Stimulated activated CD8-positive, alpha-beta memory T cell treated with anti-CD3 and anti-CD28 coated beads, Interleukin-4, amount 100 ng/mL, for 48 hours (primary cell): ENCODE results near the gene ASTN1.

Experiments used
- DNase-seq: peaks from one replicate; pipeline ENCODE4 v3.0.0-alpha.2; 2020

The ASTN1 gene

GRCh38 chr1:177024623-177025022, 139.9 kb downstream of the ASTN1 start:
- no peak for DNase-seq

DNA sequence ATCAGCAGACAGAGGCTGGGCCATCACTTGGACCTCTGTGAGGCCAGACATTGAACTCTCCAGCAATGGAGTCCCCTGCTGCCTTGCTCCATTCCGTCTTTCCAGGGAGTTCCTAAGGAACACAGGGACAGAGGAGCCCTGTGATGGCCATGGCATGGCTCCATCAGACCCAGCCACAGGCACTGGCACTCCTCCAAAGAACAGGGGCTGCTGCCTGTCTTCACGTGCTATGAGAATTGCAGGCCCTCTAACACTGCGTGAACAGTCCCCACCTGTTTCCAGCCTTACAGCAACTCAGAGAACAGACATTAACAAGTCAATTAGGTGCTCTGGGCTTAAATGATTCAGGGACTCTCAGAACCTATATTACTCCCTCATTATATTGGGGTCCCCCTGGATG, 140.8 kb downstream of the ASTN1 start:
- no peak for DNase-seq

GRCh38 chr1:177023249-177023648, 141.3 kb downstream of the ASTN1 start:
- no peak for DNase-seq

DNA sequence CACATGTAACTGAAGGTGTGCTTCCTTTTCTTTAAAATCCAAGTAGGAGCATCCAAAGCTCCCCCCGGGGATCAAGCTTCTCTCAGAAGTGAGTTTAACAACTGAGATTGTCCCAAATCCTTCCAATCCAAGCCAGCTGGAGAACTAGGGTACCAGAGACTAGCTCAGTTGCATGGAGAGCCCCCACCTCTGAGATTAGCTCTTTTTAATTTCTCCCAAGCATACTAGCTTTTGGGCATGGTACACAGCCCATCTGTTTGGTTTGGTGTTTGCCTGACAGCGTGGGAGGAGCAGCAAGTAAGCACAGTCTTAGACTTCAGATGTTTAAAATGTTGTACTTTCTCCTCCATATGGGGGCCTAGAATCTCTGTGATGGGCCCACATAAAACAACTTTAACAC, 142.8 kb downstream of the ASTN1 start:
- DNase-seq = no peak

DNA sequence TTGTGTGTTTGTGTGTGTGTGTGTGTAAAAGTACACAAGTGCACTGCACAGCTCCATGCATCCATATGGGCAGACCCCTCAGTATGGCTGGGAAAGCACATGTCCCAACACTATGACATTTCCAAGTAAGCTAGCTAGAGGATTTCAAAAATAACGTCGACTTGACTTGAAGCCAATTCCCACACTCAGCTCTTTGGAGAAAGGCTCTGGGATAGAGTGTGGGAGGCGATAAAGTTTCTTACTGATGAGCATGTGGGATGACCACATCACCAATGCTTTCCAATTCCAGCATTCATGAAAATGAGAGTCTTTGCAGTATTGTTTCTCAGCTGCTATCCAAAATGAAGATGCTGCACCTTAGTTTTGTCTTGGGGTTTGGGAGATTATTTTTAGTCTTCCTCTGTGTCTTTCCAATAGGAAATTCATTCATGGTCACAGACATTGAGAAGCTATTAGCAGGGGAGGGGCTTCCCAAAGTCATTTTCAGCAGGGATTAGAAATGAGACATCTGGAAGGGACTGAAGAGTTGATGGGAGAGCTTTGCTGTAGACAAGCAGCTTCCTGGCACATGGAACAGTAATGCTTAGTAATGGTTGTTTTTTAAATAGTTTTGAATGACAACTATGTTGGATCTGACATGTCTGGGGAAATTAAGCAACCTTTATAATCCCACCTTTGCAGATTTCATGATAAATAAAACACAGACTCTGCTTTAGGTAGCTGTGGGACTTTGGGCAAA, 143.5 kb downstream of the ASTN1 start:
- DNase-seq = no peak

DNA sequence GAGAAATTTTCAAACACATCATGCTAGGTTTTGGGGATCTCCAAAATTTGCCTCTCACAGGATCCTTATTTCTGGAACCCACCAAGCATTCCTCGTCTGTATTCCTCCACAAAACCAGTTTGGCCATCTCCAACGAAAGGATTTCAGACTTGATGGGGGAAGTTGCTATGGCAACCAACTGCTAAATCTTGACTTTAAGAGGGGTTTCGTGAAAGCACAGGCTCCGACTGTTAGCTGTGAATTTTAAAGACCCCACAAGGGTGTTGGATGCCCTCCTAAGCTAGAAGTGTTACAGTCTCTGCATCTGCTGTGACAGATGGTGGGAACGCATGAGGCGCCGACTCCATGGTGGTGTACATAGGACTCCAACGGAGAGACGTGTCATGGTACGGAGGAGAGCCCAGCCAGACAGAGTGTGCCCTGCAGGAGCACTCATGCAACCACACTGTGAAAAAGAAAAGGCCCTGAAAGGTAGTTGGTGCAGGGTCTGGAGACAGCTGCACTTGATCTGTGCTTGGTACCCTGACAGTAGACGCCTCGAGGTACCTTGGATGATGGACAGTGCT, 147.1 kb downstream of the ASTN1 start:
- DNase-seq = no peak

- DNase-seq = no peak
Measured at GRCh38 chr1:177014325-177014724, 150.2 kb downstream of the ASTN1 start.

- DNase-seq = no peak
Measured at GRCh38 chr1:177012342-177012925, 152.1 kb downstream of the ASTN1 start.

DNA sequence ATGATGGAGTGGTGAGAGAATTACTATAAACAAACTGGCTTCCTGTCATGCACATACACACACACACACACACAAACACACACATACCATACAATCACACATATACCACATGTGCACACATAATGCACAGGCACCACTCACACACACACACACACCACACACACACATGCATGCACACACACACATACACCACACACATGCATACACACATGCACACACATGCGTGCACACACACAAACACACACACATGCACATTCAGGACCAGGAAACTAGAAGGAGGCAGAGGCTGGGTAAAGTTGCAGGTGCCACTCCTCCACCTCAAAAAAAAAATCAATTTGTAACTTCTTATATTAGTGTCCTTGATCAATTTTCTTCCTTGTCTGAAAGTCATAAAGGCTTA, 153.0 kb downstream of the ASTN1 start:
- DNase-seq = no peak

GRCh38 chr1:177010211-177010825, 154.2 kb downstream of the ASTN1 start:
- no peak for DNase-seq

DNA sequence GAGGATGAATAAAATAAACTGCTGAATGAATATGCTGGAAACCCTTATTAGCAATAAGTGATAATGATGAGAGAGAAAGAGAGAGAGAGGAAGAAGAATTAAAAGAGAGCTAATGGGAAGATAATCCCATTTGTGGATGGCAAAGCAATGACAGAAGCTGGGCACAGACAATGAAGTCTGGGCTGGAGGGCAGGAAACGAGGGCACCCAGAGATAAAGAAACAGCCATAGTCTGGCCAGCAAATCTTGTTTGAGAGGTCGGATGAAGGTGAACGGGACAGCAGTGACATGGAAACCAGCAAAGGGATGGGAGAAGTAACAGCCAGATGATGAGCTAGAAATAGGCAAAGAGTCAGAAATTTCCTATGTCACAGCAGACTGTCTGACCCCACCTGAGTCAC, 155.9 kb downstream of the ASTN1 start:
- no peak for DNase-seq

DNA sequence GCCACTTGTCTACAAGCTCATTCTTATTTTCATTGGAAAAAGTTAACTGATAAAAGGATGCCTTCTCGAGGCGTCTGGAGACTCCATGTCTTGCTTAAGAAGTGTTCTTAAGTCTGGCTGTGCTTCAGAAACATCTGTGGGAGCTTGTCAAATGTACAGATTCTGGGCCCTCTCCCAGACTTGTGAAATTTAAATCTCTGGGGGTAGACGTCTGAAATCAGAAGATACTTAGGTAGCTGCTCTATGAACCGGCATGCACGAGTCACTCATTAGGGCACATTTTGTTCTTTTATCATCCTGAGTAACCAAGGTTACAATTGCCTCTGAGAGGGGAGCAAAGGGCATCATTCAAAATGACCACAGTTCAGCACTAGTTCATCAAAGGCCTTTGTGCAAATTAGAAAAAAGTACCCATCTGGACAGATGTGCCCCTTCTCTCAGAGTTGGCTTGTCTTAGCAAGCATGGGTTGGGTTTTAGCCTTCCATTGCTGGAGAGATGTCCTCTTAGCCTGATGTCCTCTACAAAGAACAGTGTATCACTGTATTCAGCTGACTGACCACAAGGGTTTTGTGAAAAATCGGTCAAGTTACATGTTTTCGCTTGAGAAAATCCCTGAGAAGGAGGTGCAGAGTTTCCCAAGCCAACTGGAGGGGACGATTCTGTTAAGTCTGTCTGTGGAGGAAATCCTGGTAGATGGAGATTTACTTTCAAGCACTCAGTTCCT, 156.9 kb downstream of the ASTN1 start:
- DNase-seq = no peak

DNA sequence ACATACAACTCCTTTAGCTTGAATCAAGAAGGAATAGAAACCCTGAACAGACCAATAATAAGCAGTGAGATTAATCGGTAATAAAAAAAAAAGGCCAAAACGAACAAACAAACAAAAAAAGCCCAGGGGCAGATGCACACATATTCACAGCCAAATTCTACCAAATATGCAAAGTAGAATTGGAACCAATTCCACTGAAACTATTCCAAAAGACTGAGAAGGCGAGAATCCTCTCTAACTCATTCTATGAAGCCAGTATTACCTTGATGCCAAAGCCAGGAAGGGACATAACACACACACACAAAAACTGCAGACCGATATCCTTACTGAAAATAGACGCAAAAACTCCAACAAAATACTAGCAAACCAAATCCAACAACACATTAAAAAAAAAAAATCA, 161.6 kb downstream of the ASTN1 start:
- no peak for DNase-seq

DNA sequence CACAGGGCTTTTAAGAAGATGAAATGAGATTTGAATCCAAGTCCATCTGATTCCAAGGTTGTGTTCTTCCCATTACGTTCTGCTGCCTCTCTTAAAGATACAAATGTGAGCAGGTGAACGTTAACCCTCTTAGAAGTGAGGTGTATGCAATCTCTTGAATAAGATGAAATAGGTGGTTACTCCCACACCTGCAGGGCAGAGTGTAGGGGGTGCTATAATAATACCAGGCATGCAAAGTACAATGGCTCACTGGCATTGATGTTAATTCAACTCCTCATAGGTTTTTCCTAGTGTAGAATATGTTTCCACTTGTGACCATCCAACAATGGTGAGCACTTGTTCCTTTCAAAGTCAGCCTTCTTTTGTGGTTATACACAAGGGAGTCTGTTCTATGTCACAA, 163.0 kb downstream of the ASTN1 start:
- no peak for DNase-seq

GRCh38 chr1:176998183-176998795, 166.2 kb downstream of the ASTN1 start:
- no peak for DNase-seq

DNA sequence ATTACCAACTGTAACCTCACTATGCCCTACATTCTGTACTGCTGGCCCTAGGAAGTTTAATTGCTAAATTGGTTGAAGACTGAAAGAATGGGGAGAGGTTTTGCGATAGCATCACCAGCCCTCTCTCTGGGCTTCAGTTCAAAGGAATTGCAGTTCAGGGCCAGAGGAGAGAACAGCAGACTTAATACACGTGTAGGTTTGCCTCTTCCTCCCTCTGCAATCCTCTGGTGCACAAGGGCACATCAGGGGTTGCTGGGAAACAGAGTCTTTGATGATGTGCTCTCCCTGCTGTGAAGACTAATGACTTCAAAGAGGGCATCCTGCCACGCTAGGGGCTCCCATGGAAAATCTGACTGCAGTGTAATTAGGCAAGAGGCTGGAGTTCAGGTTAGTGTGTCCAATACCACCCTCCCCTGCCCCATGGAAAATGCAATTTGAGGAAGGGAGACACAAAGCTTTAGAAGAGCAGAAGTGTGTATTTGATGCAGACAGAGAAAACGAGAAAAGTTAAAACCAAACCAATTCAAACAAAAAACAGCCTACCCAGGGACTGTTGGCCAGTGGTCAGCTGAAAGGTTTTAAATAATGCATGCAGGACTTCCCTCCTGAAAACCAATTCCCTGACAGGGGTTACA, 167.9 kb downstream of the ASTN1 start:
- DNase-seq = no peak

GRCh38 chr1:176994931-176995596, 169.4 kb downstream of the ASTN1 start:
- no peak for DNase-seq

DNA sequence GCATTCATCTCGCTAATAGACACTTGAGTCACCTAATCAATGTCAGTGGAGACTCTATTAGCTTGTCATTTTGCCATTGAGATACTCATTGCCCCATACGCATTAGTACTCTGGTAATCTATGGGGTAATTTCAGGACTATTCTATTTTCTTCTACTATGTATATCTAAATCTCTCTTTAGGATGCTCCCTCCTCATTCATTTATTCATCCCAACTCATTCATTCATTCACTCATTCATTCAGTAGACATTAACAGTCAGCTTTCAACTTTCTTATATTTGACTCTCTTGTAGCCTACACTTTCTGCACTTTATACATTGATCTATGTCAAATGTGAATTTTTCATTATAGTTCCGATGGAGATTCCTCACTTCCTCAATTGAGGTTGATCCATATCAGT, 170.9 kb downstream of the ASTN1 start:
- DNase-seq = no peak

DNA sequence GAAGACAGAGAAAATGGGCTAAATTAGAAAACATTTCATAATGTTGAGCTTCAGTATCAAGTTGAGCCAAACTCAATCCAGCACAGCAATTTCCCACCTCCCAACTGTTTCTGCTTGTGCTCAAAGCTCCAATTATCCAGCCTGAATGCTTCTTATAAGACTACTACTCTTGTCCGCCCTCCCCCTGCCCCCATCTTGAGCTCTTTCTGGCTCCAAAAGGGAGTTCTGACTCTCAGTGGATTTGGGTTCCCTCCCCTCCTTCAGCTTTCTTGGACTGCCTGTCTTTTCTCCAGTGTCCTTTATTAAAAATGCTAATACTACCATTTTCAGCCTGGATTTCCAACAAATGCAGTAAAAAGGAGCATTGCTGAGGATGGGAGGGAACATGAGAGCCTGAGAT, 174.8 kb downstream of the ASTN1 start:
- no peak for DNase-seq

GRCh38 chr1:176989023-176989422, 175.5 kb downstream of the ASTN1 start:
- no peak for DNase-seq

- no peak for DNase-seq
Measured at GRCh38 chr1:176987016-176987415, 177.5 kb downstream of the ASTN1 start.

- no peak for DNase-seq
Measured at GRCh38 chr1:176983731-176984130, 180.8 kb downstream of the ASTN1 start.
